Testis (tissue), 3 donors: ENCODE data around the gene BARHL1. TPM values are rescaled to one million over a fixed set of nuclear protein-coding genes. Genes with fewer than 3 reads are reported as not detected.

Source experiments
- DNase-seq: peaks from one replicate; pipeline ENCODE4 v3.0.0-alpha.2; 2019
- H3K27ac ChIP-seq, 2 donors: fragments of 200-600 bp; sonication (generic); one replicate each; pipeline ENCODE4 v1.5.1; 2019
- H3K27me3 ChIP-seq: fragments of 200-600 bp; sonication (generic); one replicate; pipeline ENCODE4 v1.5.1; 2019
- H3K36me3 ChIP-seq: fragments of 200-600 bp; sonication (generic); one replicate; pipeline ENCODE4 v1.5.1; 2017; ENCODE audit warnings: low read depth; ENCODE audit errors: missing control alignments
- H3K4me1 ChIP-seq: fragments of 200-600 bp; sonication (generic); one replicate; pipeline ENCODE4 v1.5.1; 2019
- H3K4me3 ChIP-seq, 2 donors: fragments of 200-600 bp; sonication (generic); one replicate each; pipeline ENCODE4 v1.5.1; 2017 to 2019
- H3K9me3 ChIP-seq: fragments of 200-600 bp; sonication (generic); one replicate; pipeline ENCODE4 v1.5.1; 2017
- CTCF ChIP-seq, 3 experiments: fragments of 450-650 bp in 2 of 3; fragments of 200-600 bp in 1 of 3; sonication (generic) in 1 of 3; IDR thresholded peaks; one replicate each; pipeline ENCODE4 v1.5.1; 2016 to 2019; ENCODE audit warnings: antibody characterized with exemption in 3 of 3, mild to moderate bottlenecking in 2 of 3, moderate library complexity in 1 of 3
- POLR2A ChIP-seq: fragments of 450-650 bp; IDR thresholded peaks from one replicate; pipeline ENCODE4 v1.6.1; 2017; ENCODE audit warnings: antibody characterized with exemption, mild to moderate bottlenecking, moderate library complexity
- WGBS, 2 donors: methylation state at CpG; one replicate each; pipeline ENCODE4 v1.1.5; 2018; 5-methylcytosine and 5-hydroxymethylcytosine counted together
- intact Hi-C: fragments of 100-400 bp; cut with DNase I; formaldehyde crosslinking; loops from one replicate; pipeline ENCODE4 v1.15.1; 2023; ENCODE audit warnings: low total_unique reads
- polyA plus RNA-seq: library from polyadenylated mRNA; stranded (reverse); fragments of 350-450 nt; fragmentation: Illumina TruSeq; extraction: RNeasy Lipid Tissue Mini Kit (QIAGEN cat#74804); gene quantifications from one replicate; pipeline ENCODE4 v1.2.3, GENCODE V29; 2014; ENCODE audit warnings: low read depth, low replicate concordance; ENCODE audit not compliant: insufficient read depth
- total RNA-seq, 2 donors: library from RNA; depleted of rRNA; stranded (reverse); fragments of >200 nt; gene quantifications; one replicate each; pipeline ENCODE4 v1.2.3, GENCODE V29; 2016

The BARHL1 gene
- total and polyA plus RNA-seq, 3 donors from 2014 or later, result 0.13 to 0.31 TPM; not detected in 1

GRCh38 chr9:132634327-132634726 is 51.9 kb downstream of the BARHL1 start:
- DNase-seq, result no peak
- no peak overlapping the region for H3K27ac ChIP-seq
- WGBS, 2 donors, result 95 to 97% methylated on average over 3 of the region's 3 CpGs
- no peaks in the 10 kb centered on the region for H3K27me3 ChIP-seq
- no peak for TF ChIP-seq CTCF (IDR thresholded peaks at IDR 0.05)
- TF ChIP-seq POLR2A, result no peak
- H3K9me3 ChIP-seq, result no peaks in the 10 kb centered on the region
- H3K4me3 ChIP-seq, result no peak overlapping the region
- intact Hi-C loops, result no loop called here
- H3K36me3 ChIP-seq, result no peaks in the 10 kb centered on the region
- no peaks in the 10 kb centered on the region for H3K4me1 ChIP-seq

GRCh38 chr9:132637351-132637750 is 54.9 kb downstream of the BARHL1 start:
- Histone ChIP-seq H3K27me3 (no peaks in the 10 kb centered on the region), H3K4me1 (no peaks in the 10 kb centered on the region), H3K4me3 (no peak overlapping the region), H3K27ac (no peak overlapping the region), H3K9me3 (no peaks in the 10 kb centered on the region), H3K36me3 (no peaks in the 10 kb centered on the region)
- no peak for TF ChIP-seq POLR2A
- no peak for TF ChIP-seq CTCF (IDR thresholded peaks at IDR 0.05)
- no peak for DNase-seq
- intact Hi-C loops, result no loop called here
- 83 to 88% methylated on average over 12 of the region's 12 CpGs for WGBS, 2 donors

GRCh38 chr9:132637801-132638200 is 55.4 kb downstream of the BARHL1 start:
- 90% methylated on average over 12 of the region's 12 CpGs for WGBS, 2 donors
- TF ChIP-seq POLR2A (no peak), CTCF (IDR thresholded peaks at IDR 0.05) (no peak)
- DNase-seq, result no peak
- Histone ChIP-seq H3K27ac (no peak overlapping the region), H3K4me1 (no peaks in the 10 kb centered on the region), H3K36me3 (no peaks in the 10 kb centered on the region), H3K9me3 (no peaks in the 10 kb centered on the region), H3K4me3 (no peak overlapping the region), H3K27me3 (no peaks in the 10 kb centered on the region)
- intact Hi-C loops, result no loop called here

GRCh38 chr9:132638240-132638639 is 55.8 kb downstream of the BARHL1 start:
- 91 to 94% methylated on average over 5 of the region's 5 CpGs for WGBS, 2 donors
- no peak for DNase-seq
- intact Hi-C loops, result no loop called here
- Histone ChIP-seq H3K4me1 (no peaks in the 10 kb centered on the region), H3K36me3 (no peaks in the 10 kb centered on the region), H3K27ac (no peak overlapping the region), H3K9me3 (no peaks in the 10 kb centered on the region), H3K27me3 (no peaks in the 10 kb centered on the region), H3K4me3 (no peak overlapping the region)
- TF ChIP-seq CTCF (IDR thresholded peaks at IDR 0.05) (no peak), POLR2A (no peak)

GRCh38 chr9:132639322-132639721 is 56.9 kb downstream of the BARHL1 start:
- TF ChIP-seq CTCF (IDR thresholded peaks at IDR 0.05), result no peak
- TF ChIP-seq POLR2A, result no peak
- no peaks in the 10 kb centered on the region for H3K27me3 ChIP-seq
- H3K4me3 ChIP-seq, result no peak overlapping the region
- intact Hi-C loops, result no loop called here
- DNase-seq, result no peak
- no peaks in the 10 kb centered on the region for H3K9me3 ChIP-seq
- H3K4me1 ChIP-seq, result no peaks in the 10 kb centered on the region
- no peaks in the 10 kb centered on the region for H3K36me3 ChIP-seq
- H3K27ac ChIP-seq, result no peak overlapping the region
- 58 to 72% methylated on average over 5 of the region's 5 CpGs for WGBS, 2 donors

Other genes starting within 250 kb of the BARHL1 start
- gene SETX, start 227.6 kb upstream of the BARHL1 start, total RNA-seq, result 100 to 1,000 TPM; 109 to 157 TPM
- 74.1 TPM for gene SETX, start 227.6 kb upstream of the BARHL1 start, polyA plus RNA-seq
- gene TTF1, start 175.8 kb upstream of the BARHL1 start, total RNA-seq, result 10 to 100 TPM; 15.4 to 19.2 TPM
- gene TTF1, start 175.8 kb upstream of the BARHL1 start, polyA plus RNA-seq, result 19.4 TPM
- 10 to 100 TPM; 13.6 to 20.9 TPM for gene CFAP77, start 172.4 kb upstream of the BARHL1 start, total RNA-seq
- gene CFAP77, start 172.4 kb upstream of the BARHL1 start, polyA plus RNA-seq, result 36.2 TPM
- 10 to 100 TPM; 21.1 to 24.2 TPM for gene DDX31, start 87.4 kb downstream of the BARHL1 start, total RNA-seq
- gene DDX31, start 87.4 kb downstream of the BARHL1 start, polyA plus RNA-seq, result 17.9 TPM
- 10 to 100 TPM; 17.2 to 18.4 TPM for gene GTF3C4, start 87.9 kb downstream of the BARHL1 start, total RNA-seq
- 19.4 TPM for gene GTF3C4, start 87.9 kb downstream of the BARHL1 start, polyA plus RNA-seq